Jurkat, Clone E6-1 (cell line): ENCODE measurements around the gene EIF2A.
"Not testable (repeated sequence)": the region's sequence is repeated elsewhere in the genome, so short reads cannot be mapped to it uniquely, and the experiment has no call there.

Experiments
- DNase-seq: peaks from one replicate; pipeline ENCODE4 v3.0.0-alpha.2; 2011; ENCODE audit warnings: low read depth, low spot score
- H3K4me3 ChIP-seq: 2 replicates; pipeline ENCODE4 v1.5.1; 2011; ENCODE audit warnings: mild to moderate bottlenecking, low read length, control low read depth, moderate library complexity

The EIF2A gene

GRCh38 chr3:150597646-150598045 lies 51.1 kb downstream of the EIF2A start:
- no peak overlapping the region for H3K4me3 ChIP-seq
- no peak for DNase-seq

GRCh38 chr3:150599611-150600297 lies 53.2 kb downstream of the EIF2A start:
- DNase-seq, result no peak
- no peak overlapping the region for H3K4me3 ChIP-seq

GRCh38 chr3:150600647-150601530 lies 54.3 kb downstream of the EIF2A start:
- not testable (repeated sequence) for DNase-seq, H3K4me3 ChIP-seq

- H3K4me3 ChIP-seq, result peak overlapping the region; percentile 96
- no peak for DNase-seq
Measured at GRCh38 chr3:150602426-150603152, 56.0 kb downstream of the EIF2A start.

GRCh38 chr3:150603153-150603979 lies 56.8 kb downstream of the EIF2A start, which contains the start of gene SELENOT:
Gene SELENOT, plus strand, starts transcription at chr3:150603321. Its CDS starts 42 bp downstream, at chr3:150603363.
- peak within 1 kb of the TSS; percentile 96 for H3K4me3 ChIP-seq
- peak; percentile 93 for DNase-seq

GRCh38 chr3:150603980-150604319 lies 57.4 kb downstream of the EIF2A start:
- H3K4me3 ChIP-seq, result peak overlapping the region; percentile 96
- DNase-seq, result no peak

- no peak overlapping the region for H3K4me3 ChIP-seq
- no peak for DNase-seq
Measured at GRCh38 chr3:150605998-150606641, 59.5 kb downstream of the EIF2A start.

GRCh38 chr3:150607267-150608065 lies 60.9 kb downstream of the EIF2A start:
- DNase-seq, result no peak
- H3K4me3 ChIP-seq, result no peak overlapping the region

GRCh38 chr3:150609988-150610387 lies 63.4 kb downstream of the EIF2A start:
- DNase-seq, result no peak
- no peak overlapping the region for H3K4me3 ChIP-seq

GRCh38 chr3:150610785-150611184 lies 64.2 kb downstream of the EIF2A start:
- no peak for DNase-seq
- no peak overlapping the region for H3K4me3 ChIP-seq

- no peak overlapping the region for H3K4me3 ChIP-seq
- DNase-seq, result no peak
Measured at GRCh38 chr3:150611666-150612065, 65.1 kb downstream of the EIF2A start.

- DNase-seq, result no peak
- H3K4me3 ChIP-seq, result no peak overlapping the region
Measured at GRCh38 chr3:150612494-150612893, 65.9 kb downstream of the EIF2A start.

- DNase-seq, result no peak
- H3K4me3 ChIP-seq, result no peak overlapping the region
Measured at GRCh38 chr3:150613034-150613433, 66.4 kb downstream of the EIF2A start.

- no peak for DNase-seq
- no peak overlapping the region for H3K4me3 ChIP-seq
Measured at GRCh38 chr3:150613709-150614480, 67.3 kb downstream of the EIF2A start.

- DNase-seq, result no peak
- H3K4me3 ChIP-seq, result no peak overlapping the region
Measured at GRCh38 chr3:150620002-150620689, 73.6 kb downstream of the EIF2A start.

- not testable (repeated sequence) for DNase-seq
Measured at GRCh38 chr3:150622955-150623354, 76.4 kb downstream of the EIF2A start.

More at GRCh38 chr3:150622955-150623354, 76.4 kb downstream of the EIF2A start:
- not testable (repeated sequence) for H3K4me3 ChIP-seq
